IPS-20b (cell line): ENCODE data around the gene PHPT1.

Source experiments
- H3K27ac ChIP-seq: one replicate; pipeline ENCODE4 v1.5.1; 2013; ENCODE audit warnings: low read length
- H3K27me3 ChIP-seq: 2 replicates; pipeline ENCODE4 v1.6.1; 2013; ENCODE audit warnings: mild to moderate bottlenecking, low read length, inconsistent platforms; ENCODE audit not compliant: insufficient read depth
- H3K36me3 ChIP-seq: 2 replicates; pipeline ENCODE4 v1.6.1; 2013; ENCODE audit warnings: low read depth, mild to moderate bottlenecking, inconsistent platforms, low read length, moderate library complexity; ENCODE audit not compliant: insufficient read depth
- H3K4me1 ChIP-seq: 2 replicates; pipeline ENCODE4 v1.6.1; 2013; ENCODE audit warnings: mild to moderate bottlenecking, control low read depth, inconsistent platforms, low read length, moderate library complexity; ENCODE audit not compliant: insufficient read depth
- H3K4me3 ChIP-seq: 2 replicates; pipeline ENCODE4 v1.5.1; 2013; ENCODE audit warnings: mild to moderate bottlenecking, low read length, inconsistent platforms
- H3K9ac ChIP-seq: 2 replicates; pipeline ENCODE4 v1.6.1; 2013; ENCODE audit warnings: low read depth, mild to moderate bottlenecking, inconsistent platforms, low read length, moderate library complexity
- H3K9me3 ChIP-seq: 2 replicates; pipeline ENCODE4 v1.6.1; 2013; ENCODE audit warnings: mild to moderate bottlenecking, low read depth, low read length, inconsistent platforms; ENCODE audit not compliant: insufficient read depth

The PHPT1 gene

DNA sequence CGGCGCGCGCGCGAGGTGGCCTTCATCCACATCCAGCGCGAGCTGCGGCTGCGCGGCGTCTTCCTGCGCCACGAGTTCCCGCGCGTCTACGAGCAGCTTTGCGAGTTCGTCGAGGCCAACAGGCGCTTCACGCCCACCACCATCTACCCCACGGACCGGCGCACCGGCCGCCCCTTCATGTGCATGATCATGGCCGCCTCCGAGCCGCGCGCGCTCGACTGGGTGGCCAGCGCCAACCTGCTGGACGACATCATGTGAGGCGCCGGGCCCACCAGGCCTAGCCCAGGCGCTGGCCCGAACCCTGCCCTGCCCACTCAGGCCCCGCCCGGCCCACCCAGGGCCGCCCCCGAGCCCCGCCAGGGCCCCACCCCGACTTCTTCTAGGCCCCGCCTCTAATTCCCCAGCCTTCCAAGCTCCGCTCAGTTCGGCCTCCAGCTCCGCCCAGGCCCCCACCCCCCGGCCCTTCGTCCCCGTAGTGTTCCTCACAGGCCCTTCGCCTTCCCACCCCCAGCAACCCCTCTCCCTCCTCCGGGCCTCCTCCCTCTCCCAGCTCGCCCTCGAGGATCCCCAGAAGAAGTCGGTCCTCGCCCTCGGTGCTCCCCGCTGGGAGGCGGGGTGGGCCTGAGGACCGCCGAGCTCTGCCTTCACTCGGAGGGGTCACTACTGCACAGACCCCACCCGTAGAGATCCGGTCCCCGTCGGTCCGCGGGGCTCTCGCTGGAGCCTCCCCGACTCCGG lies 2.0 kb upstream of the PHPT1 start:
- Histone ChIP-seq H3K9ac (peak overlapping the region; percentile 81; the same call in 1 of the 2 replicates), H3K4me3 (peak overlapping the region; percentile 74), H3K27me3 (peaks cover 6% of the 10 kb centered on the region; the same call in 1 of the 2 replicates), H3K36me3 (peaks cover 16% of the 10 kb centered on the region), H3K4me1 (peaks cover 4% of the 10 kb centered on the region; the same call in 1 of the 2 replicates), H3K9me3 (no peaks in the 10 kb centered on the region), H3K27ac (no peak overlapping the region)

DNA sequence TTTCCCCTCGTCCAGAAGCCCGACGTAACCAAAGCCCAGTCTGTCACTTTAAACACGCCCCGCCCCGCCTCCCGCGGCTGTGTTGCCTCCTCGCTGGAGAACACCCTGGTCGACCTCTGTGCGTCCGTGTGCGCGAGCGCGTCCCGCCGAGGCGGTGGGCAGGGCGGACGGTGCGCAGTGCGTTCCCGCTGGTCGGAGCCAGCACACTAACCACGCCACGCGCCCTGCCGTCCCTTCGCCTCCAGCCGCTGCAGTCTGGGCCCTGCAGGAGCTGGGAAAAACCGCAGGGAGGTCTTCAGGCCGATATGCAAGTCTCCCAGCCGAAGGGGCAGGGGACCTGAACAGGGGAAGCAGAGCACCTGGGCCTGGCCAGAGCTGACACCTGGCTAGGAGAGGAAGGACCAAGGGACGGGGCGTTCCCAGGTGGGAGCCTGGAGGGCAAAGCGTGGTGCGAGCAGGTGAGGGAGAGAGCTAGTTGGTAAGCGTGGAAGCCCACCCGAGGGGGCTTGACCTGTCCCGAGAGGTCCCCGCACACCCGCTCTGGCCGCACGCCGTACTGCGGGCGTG lies 1.3 kb upstream of the PHPT1 start:
- H3K9ac ChIP-seq, result peak overlapping the region; percentile 81
- H3K27ac ChIP-seq, result no peak overlapping the region
- H3K9me3 ChIP-seq, result no peaks in the 10 kb centered on the region
- H3K27me3 ChIP-seq, result peaks cover 6% of the 10 kb centered on the region; the same call in 1 of the 2 replicates
- H3K4me3 ChIP-seq, result peak overlapping the region; percentile 74
- peaks cover 16% of the 10 kb centered on the region for H3K36me3 ChIP-seq
- peaks cover 4% of the 10 kb centered on the region; the same call in 1 of the 2 replicates for H3K4me1 ChIP-seq

DNA sequence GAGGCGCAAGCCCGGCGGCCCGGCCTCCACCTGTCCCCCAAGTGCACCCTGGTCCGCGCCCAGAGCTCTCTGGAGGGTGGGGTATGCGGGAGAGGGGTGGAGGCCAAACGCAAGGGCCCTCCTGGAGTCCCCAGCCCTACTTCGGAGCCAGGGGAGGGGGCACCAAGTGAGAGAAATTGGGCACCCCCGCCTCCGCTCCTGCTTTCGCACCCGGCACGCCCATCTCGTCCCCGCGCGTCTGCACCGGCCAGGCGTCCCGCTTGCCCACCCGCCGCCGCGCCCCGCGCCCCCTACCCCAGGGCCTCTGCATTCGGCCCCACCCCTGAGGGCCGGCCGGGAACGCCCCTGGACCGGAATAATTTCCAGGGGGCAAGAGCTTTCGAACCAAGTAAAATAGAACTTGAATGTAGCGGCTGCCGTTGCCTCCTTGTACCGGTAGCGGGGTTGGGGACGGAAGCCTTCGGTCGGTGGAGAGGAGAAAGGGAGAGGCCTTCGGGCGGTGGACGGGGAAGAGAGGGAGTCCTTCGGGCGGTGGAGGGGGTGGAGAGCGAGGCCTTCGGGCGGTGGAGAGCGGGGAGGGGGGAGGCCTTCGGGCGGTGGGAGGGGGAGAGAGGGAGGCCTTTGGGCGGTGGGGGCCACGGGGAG lies 694 bp upstream of the PHPT1 start:
- H3K36me3 ChIP-seq, result peaks cover 16% of the 10 kb centered on the region
- no peaks in the 10 kb centered on the region for H3K9me3 ChIP-seq
- H3K27ac ChIP-seq, result peak overlapping the region; percentile 47
- peak overlapping the region; percentile 81 for H3K9ac ChIP-seq
- H3K27me3 ChIP-seq, result peaks cover 6% of the 10 kb centered on the region; the same call in 1 of the 2 replicates
- peaks cover 4% of the 10 kb centered on the region; the same call in 1 of the 2 replicates for H3K4me1 ChIP-seq
- peak overlapping the region; percentile 74 for H3K4me3 ChIP-seq

DNA sequence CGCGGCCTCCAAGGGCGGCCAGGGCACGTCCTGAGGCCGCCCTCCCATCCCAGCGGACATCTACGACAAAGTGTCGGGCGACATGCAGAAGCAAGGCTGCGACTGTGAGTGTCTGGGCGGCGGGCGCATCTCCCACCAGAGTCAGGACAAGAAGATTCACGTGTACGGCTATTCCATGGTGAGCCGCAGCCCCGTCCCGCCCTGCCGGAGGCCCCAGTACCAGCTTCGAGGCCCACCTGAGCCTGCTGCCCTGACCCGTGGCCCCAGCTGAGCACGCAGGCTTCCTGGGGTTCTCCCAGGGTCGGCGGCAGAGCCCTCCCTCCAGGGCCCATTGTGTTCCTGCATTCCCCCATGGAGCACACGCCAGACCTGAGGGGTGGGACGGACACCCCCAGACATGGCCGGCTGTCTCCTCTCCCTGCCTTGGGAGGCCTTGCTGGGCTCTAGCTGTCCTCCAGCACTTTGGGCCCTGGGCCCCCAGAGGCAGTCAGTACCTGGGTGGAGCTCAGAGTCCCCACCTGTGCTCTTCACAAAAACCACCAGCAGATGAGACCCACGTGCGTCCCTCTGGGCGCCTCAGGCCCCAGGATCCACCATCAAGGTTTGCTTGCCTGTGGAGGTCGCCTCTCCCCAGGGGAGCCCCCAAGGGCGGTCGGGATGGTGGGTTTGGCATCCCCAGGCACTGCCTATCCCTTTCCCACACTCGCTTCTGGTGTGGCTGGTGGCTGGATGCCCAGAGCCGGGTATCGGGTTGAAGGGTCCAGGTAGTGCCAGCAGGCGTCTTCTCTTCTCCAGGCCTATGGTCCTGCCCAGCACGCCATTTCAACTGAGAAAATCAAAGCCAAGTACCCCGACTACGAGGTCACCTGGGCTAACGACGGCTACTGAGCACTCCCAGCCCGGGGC lies 1.0 kb downstream of the PHPT1 start:
- peaks cover 6% of the 10 kb centered on the region; the same call in 1 of the 2 replicates for H3K27me3 ChIP-seq
- H3K9ac ChIP-seq, result peak overlapping the region; percentile 65; the same call in 1 of the 2 replicates
- peaks cover 4% of the 10 kb centered on the region; the same call in 1 of the 2 replicates for H3K4me1 ChIP-seq
- H3K4me3 ChIP-seq, result peak overlapping the region; percentile 74
- H3K27ac ChIP-seq, result no peak overlapping the region
- peaks cover 16% of the 10 kb centered on the region for H3K36me3 ChIP-seq
- H3K9me3 ChIP-seq, result no peaks in the 10 kb centered on the region

DNA sequence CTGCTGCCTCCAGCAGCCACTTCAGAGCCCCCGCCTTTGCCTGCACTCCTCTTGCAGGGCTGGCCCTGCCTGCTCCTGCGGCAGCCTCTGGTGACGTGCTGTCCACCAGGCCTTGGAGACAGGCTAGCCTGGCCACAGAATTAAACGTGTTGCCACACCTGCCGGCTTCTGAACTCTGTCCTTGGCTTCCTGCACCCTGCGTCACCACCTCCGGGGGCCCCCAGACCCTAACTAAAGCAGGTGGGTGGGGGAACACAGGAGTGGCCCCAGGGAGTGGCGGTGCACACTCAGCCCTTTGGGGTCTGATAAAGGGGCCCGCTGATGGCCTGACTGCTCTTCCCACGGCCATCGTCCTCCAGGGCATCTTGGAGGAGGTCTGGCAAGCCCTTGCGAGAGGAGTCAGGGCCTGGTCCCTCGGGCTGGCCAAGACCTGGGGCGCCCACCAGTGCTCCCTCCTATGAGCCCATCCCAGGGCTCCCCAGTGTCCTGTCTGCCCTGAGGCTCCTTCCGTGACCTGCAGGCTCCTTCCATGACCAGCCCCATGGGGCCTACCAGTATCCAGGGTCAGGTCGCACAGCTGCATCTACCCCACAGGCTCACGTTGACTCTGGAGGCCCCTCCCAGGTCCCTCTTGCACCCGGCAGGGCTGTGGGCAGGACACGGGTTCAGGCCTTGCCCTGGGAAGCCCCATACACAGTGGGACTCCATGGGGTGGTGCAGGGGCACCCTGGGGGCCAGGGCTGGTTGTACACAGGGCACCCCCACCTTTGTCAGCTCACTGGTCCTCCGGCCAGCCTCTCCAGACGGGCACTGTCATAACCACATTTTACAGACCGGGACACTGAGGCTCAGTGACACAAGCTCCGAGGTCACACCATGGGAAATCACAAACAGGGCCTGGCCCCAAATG lies 1.9 kb downstream of the PHPT1 start:
- Histone ChIP-seq H3K4me3 (no peak overlapping the region), H3K27me3 (peaks cover 6% of the 10 kb centered on the region; the same call in 1 of the 2 replicates), H3K36me3 (peaks cover 16% of the 10 kb centered on the region), H3K9me3 (no peaks in the 10 kb centered on the region), H3K4me1 (peaks cover 4% of the 10 kb centered on the region; the same call in 1 of the 2 replicates), H3K27ac (no peak overlapping the region), H3K9ac (no peak overlapping the region)

DNA sequence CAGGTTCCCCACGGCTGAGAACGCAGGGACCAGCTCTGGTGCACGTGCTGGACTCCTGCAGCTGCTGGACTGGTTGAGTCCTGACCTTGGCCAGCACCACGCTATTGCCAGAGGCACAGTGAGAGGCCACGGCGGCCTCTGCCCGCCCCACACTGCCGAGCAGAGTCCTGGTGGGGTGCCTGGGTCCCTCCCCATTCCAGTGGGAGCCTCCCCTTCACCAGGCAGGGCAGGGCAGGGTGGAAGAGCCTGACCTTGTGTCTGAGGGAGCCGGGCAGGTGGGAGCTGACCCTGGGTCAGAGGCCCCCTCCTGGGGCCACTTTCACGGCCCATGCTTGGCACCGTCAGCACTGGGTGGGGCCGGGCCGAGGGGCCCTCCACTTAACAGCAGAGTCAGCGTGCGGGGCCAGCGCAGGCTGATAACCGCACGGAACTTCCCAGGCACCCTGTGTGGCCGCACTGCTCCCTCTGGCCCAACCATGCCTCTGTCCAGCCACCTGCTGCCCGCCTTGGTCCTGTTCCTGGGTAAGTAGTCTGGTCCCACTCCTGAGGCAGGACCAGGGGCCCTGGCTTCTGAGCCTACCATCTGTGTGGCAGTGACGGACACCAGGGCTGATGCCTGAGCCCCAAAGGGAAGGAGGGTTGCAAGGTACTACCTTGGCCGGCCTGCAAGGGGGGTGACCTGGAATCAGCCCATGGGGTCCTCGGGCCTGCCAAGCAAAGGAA lies 2.9 kb downstream of the PHPT1 start, which contains the start of gene MAMDC4:
Gene MAMDC4 (plus strand): TSS at position 406 of the 723 bp plus-strand sequence. CDS start 71 bp downstream, at position 477.
- no peak within 1 kb of the TSS for H3K9ac ChIP-seq
- no peaks in the 10 kb centered on the region for H3K9me3 ChIP-seq
- H3K27ac ChIP-seq, result no peak within 1 kb of the TSS
- H3K27me3 ChIP-seq, result no peaks in the 10 kb centered on the region; the same call in 1 of the 2 replicates
- peaks cover 16% of the 10 kb centered on the region for H3K36me3 ChIP-seq
- H3K4me1 ChIP-seq, result peaks cover 4% of the 10 kb centered on the region; the same call in 1 of the 2 replicates
- H3K4me3 ChIP-seq, result no peak within 1 kb of the TSS

DNA sequence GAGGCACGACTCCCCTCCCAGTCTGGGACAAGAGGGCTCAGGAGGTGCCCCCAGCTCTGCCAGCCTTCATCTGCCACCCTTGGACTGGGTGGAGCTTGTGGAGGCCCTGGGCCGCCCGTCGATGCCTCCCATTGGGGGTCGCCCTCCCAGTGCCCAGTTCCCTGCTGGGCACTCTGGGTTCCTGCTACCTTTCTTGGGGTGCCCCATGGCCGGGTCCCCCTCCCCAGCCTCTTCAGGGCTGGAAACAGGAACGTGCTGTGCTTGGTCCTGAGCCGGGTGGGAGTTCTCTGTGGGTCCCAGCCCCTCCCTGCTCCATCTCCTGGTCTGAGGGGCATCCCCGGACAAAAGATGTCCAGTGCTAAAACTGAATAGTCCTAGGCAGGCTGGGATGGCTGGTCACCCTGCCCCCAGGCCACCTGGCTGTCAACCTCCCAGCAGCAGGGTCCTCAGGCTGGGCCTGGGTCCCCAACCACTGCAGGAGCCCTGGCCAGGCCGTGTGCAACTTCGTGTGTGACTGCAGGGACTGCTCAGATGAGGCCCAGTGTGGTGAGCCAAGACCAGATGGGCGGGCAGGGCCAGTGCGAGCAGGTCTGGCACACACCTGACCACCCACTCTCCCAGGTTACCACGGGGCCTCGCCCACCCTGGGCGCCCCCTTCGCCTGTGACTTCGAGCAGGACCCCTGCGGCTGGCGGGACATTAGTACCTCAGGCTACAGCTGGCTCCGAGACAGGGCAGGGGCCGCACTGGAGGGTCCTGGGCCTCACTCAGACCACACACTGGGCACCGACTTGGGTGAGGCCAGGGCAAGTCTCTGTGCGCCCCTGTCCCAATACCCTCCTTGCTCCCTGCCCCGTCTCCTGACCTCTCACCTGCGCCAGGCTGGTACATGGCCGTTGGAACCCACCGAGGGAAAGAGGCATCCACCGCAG lies 3.7 kb downstream of the PHPT1 start:
- Histone ChIP-seq H3K4me3 (no peak overlapping the region), H3K4me1 (peaks cover 4% of the 10 kb centered on the region; the same call in 1 of the 2 replicates), H3K9ac (no peak overlapping the region), H3K27ac (no peak overlapping the region), H3K27me3 (no peaks in the 10 kb centered on the region), H3K36me3 (peaks cover 16% of the 10 kb centered on the region), H3K9me3 (no peaks in the 10 kb centered on the region)

DNA sequence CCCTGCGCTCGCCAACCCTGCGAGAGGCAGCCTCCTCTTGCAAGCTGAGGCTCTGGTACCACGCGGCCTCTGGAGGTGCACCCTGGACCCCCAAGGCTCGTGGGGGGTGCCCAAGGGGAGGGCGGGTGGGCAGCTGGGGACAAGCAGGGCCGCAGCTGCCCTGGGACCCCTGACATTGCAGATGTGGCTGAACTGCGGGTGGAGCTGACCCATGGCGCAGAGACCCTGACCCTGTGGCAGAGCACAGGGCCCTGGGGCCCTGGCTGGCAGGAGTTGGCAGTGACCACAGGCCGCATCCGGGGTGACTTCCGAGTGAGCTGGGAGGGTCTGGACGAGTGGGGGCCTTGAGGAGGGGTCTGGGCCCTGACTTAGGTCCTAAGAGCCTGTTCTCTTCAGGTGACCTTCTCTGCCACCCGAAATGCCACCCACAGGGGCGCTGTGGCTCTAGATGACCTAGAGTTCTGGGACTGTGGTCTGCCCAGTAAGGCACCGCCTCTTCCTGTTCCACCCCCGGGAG lies 4.4 kb downstream of the PHPT1 start:
- Histone ChIP-seq H3K27ac (no peak overlapping the region), H3K4me3 (no peak overlapping the region), H3K9me3 (no peaks in the 10 kb centered on the region), H3K4me1 (peaks cover 4% of the 10 kb centered on the region; the same call in 1 of the 2 replicates), H3K9ac (no peak overlapping the region), H3K27me3 (no peaks in the 10 kb centered on the region), H3K36me3 (peaks cover 16% of the 10 kb centered on the region)
